Fibroblast of gingiva (primary cell): ENCODE results near the gene RNPEPL1.
"Not testable (repeated sequence)": the region's sequence is repeated elsewhere in the genome, so short reads cannot be mapped to it uniquely, and the experiment has no call there.

Experiments
- DNase-seq: peaks from one replicate; pipeline ENCODE4 v3.0.0-alpha.2; 2011; ENCODE audit warnings: low read depth

Gene RNPEPL1

GRCh38 chr2:240538031-240538780 is 30.1 kb upstream of the RNPEPL1 start:
- DNase-seq, result no peak

- DNase-seq, result not testable (repeated sequence)
Observed at GRCh38 chr2:240539101-240539500, 29.2 kb upstream of the RNPEPL1 start.

GRCh38 chr2:240539906-240540305 is 28.4 kb upstream of the RNPEPL1 start:
- DNase-seq, result no peak

GRCh38 chr2:240551288-240551687 is 17.0 kb upstream of the RNPEPL1 start:
- DNase-seq, result no peak

DNA sequence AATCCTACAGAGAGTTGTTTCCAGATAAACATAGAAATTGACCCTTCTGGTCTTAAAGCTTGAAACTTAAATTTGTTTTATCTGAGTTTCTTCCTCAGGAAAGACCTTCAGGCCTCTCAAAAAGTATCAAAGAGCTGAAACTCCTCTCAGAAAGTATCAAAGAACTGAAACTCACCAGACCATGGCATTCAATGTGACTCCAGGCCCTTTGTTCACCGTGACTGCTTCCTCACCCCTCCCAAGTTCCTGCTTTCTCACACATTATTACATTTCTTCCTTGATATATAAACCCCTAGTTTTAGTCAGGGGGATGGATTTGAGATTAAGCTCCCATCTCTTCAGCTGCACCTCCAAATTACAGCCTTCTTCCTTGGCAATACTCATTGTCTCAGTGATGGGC is 16.5 kb upstream of the RNPEPL1 start:
- no peak for DNase-seq

GRCh38 chr2:240553956-240554480 is 14.3 kb upstream of the RNPEPL1 start:
- no peak for DNase-seq

- no peak for DNase-seq
Observed at GRCh38 chr2:240554767-240555493, 13.4 kb upstream of the RNPEPL1 start.

DNA sequence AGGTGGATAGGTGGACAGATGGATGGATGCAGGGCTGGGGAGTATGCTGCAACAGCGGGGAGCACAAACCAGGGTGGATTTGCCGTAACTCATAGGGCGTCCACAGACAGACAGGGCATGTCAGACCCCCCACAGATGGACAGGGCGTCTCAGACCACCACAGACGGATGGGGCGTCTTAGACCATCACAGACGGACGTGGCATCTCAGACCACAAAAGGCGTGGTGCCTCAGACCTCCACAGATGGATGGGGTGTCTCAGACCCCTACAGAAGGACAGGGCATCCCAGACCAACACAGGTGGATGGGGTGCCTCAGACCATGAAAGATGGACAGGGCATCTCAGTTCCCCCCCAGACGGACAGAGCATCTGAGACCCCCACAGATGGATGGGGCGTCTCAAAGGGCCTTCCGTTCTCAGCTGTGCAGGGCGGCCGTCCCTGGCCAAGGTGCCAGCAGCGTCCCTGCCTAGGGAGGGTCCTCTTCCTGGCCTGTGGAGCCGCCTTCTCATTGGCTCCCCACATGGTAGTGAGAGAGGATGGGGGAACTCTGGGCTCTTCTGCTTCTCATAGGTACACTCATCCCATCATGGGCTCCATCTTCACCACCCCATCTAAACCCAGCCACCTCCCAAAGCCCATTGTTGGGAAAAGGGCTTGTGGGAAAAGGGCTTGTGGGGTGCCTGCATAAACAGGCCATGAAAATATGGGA is 12.6 kb upstream of the RNPEPL1 start:
- no peak for DNase-seq

- peak; percentile 38 for DNase-seq
Observed at GRCh38 chr2:240556553-240557100, 11.7 kb upstream of the RNPEPL1 start.

GRCh38 chr2:240557101-240557751 is 11.1 kb upstream of the RNPEPL1 start:
- no peak for DNase-seq

DNA sequence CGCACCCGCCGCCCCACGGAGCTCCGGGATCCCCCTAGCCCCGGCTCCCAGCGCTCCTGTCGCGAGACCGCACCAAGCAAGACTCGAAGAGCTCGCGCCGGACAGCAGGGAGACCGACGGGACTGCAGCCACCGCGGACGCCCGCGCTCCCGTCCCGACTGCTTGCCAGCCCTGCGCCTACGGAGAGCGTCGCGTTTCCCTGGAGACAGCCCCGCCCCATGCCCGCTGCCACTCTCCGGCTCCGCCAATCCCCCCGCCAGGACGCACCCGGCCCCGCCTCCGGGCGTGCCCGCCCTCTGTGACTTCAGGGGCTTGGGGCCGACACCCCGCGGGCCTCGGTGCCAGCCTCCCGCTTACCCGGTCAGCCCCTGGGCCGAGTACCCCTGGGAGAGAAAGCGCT is 10.5 kb upstream of the RNPEPL1 start, which contains the start of gene ANKMY1:
Gene ANKMY1, minus strand, starts transcription at position 181 of the 400 bp plus-strand sequence. CDS start 653 bp downstream, outside the sequence.
- peak; percentile 75 for DNase-seq

DNA sequence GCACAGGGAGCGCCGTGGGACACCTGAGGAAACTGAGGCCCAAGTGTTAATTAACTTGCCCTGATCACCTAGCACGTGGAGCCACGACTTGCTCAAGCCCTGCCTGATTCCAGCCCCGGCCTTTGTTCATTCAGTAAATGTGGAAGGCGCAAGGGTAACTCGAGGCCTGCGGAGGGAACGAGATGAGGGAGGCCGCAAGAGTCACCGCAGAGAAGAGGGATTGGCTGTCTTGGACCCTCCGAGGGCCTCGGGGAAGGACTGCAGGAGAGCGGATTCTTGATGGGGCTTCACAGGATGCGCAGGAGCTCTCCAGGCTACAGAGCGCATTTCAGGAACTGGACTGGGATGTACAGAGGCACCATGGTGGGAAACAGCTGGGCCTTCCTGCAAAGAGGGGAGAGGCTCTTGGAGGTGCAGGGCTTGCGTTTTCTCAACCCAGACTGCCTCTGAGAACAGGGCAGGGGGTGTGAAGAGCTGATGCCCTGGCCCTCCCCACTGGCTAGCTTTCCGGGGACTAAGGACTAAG is 10.0 kb upstream of the RNPEPL1 start:
- no peak for DNase-seq

GRCh38 chr2:240559286-240559685 is 9.0 kb upstream of the RNPEPL1 start:
- DNase-seq, result no peak

- peak; percentile 87 for DNase-seq
Observed at GRCh38 chr2:240560084-240560479, 8.2 kb upstream of the RNPEPL1 start, which contains the start of gene DUSP28. TSS of gene DUSP28 (plus strand) at chr2:240560357. CDS start at chr2:240560685, 328 bp downstream.

- DNase-seq, result peak; percentile 98
Observed at GRCh38 chr2:240560480-240561324, 7.6 kb upstream of the RNPEPL1 start.

DNA sequence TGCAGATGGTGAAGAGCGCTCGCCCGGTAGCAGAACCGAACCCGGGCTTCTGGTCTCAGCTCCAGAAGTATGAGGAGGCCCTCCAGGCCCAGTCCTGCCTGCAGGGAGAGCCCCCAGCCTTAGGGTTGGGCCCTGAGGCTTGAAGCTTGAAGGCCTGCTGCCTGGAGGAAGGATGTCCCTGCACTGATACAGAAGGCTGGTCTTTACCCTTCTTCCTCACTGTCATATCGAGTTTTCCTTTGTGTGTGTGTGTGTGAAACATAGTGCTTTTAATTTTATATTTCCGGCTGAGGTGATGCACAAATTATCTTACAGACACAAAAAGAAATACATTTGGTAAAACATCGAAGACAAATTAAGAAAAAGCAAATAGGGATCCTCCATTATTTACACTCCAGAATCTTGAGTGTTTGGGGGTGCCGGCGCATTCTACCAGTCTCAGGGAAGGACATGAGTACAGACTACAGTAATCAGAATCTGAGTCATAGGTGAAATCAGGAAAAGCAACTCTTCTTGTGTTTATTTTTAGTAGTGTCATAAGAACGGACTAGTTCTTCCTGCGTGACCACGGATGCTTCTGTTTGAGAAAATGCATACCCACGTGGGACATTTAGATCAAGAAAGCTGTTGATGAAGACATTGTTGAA is 6.8 kb upstream of the RNPEPL1 start:
- DNase-seq, result peak; percentile 78

- not testable (repeated sequence) for DNase-seq
Observed at GRCh38 chr2:240563231-240563630, 5.1 kb upstream of the RNPEPL1 start.

DNA sequence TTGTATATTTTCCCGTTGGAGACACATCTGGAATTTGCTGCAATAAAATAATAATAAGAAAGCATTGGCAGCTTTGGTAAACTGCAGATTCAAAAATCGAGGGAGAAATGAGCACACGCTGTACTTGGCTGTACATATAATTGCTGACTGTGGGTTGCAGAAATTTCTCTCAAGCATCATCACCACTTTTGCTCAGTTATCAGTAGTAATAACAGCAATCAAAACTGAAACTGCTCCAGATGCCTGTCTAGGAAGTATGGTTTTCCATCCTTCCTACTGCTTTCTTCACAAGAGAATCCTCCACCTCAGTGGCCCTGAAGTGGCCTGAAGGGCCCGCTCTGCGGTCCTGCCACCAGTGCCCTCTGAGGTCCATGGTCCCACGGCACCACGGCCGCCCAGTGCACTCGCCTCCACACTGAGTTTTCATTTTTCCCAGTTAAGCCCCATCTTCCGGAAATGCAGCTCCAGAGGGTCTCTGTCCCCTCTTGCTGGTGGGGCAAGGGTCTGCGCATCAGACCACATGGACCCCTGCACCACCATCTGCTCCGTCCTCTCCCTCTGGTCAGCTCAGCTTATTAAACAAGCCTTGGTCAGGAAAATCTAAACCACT is 4.2 kb upstream of the RNPEPL1 start:
- DNase-seq, result no peak
